Activated CD4-positive, alpha-beta T cell treated with anti-CD3 and anti-CD28 coated beads, Interleukin-2, amount 50 U/mL, for 1 hour (primary cell): ENCODE measurements around the gene ZKSCAN7.
"Not testable (repeated sequence)": the region's sequence is repeated elsewhere in the genome, so short reads cannot be mapped to it uniquely, and the experiment has no call there.

Source experiments
- DNase-seq: peaks from one replicate; pipeline ENCODE4 v3.0.0-alpha.2; 2020

Gene ZKSCAN7

DNA sequence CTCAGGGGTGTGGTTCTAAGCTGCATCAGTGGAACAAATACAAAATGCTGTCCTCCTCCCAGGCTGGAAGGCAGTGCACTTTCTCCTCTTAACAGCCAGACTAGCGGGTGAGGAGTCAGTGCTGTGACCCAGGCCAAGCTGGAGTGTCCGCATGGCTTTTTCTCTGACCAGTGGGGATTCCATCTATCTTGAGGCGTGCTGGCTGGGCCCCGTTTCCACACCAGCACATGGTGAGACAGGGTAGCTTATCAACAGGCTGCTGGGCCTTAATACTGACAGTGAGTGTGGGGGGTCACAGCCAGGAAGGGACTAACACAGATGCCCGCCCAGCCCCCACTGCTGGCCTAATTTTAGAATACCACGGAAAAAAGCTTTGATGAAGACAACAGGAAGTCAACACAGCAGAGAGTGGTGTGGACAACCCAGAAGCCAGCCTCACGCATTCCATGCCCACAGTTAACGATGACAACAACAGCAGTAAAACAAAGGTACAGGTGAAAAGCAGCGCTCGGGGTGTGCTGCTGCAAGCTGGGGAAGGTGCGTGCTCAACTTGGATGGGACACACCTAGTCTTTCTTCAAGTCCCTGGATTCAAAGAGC lies 22.5 kb downstream of the ZKSCAN7 start:
- not testable (repeated sequence) for DNase-seq

DNA sequence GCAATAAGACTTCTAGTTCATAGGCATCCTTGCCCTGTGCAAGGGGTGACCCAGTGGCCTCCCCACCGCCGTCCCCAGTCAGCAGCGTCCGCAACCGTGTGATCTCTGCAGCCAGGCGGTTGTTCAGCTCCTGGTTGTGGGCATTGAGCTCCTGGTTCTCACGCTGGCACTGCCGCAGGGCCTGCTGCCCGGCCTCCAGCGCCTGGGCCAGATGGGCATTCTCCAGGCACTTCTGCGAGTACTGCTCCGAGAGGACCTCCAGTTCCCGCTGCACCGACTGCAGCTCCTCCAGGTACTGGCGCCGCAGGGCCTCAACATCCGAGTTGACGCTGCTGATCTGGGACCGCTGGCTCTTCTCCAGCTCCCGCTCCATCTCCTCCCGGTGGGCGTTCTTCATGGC lies 23.3 kb downstream of the ZKSCAN7 start:
- DNase-seq: not testable (repeated sequence)

DNA sequence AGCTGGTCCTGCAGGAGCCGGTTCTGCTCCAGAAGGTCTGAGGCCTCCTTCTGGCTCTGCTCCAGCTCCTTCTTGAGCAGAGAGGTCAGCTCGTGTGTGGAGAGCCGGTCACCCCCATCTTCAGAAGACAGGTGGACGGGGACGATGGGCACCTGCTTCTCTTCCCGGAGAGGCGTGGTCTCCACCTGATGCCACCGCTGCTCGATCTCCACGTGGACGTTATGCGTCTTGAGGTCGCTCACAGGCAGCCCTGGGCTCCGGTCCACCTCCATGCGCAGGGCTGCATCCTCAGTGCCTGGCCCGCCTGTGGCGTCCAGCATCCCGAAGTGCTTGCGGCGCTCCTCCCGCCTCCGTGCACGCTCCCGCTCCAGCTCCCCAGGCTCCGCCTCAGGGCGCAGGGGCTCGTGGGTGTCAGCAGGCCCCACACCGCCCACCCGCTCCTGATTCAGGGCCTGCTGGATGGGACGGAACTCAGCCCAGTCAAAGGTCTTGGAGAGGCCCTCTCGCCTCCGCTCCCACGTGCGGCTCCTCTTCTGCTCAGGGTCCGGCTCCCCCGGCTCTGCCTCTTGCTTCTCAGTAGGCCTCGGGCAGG lies 24.0 kb downstream of the ZKSCAN7 start:
- not testable (repeated sequence) for DNase-seq

DNA sequence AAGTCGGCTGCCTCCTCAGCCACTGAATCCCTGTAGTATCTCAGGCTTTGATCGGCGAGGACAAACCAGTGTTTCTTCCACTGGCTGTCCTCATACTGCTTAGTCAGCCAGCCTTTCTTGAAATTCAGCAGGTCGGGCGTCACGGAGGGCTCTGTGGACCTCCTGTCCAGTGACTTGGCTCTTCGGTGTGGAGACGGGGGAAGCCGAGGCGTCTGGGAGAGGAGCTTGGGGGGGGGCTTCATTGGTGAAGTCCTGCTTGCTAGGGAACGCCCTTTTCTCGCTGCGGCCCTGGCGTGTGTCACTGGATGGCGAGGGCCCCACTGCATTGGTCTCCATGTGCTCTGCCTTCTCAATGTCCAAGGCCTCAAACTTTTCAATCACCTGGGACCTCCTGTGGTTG lies 24.8 kb downstream of the ZKSCAN7 start:
- DNase-seq: not testable (repeated sequence)

DNA sequence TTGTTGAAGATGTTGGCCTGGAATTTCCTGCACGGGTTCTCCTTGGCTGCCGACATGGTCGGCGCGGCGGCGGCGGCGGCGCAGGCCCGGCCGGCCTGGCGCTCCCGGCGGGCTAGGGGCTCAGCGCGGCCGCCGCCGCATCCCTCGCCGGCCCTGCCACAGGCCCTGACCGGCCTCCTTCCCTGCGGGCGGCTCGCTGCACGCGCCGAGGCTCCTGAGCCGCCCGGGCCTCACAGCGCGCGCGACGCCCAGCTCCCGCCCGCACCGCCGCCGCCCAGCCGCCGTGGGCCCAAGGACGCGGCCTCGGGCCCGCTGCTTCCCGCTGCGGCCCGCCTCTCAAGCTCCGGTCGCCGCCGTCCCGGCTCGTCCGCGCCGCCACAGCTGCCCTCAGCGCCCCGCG lies 26.0 kb downstream of the ZKSCAN7 start:
- not testable (repeated sequence) for DNase-seq

DNA sequence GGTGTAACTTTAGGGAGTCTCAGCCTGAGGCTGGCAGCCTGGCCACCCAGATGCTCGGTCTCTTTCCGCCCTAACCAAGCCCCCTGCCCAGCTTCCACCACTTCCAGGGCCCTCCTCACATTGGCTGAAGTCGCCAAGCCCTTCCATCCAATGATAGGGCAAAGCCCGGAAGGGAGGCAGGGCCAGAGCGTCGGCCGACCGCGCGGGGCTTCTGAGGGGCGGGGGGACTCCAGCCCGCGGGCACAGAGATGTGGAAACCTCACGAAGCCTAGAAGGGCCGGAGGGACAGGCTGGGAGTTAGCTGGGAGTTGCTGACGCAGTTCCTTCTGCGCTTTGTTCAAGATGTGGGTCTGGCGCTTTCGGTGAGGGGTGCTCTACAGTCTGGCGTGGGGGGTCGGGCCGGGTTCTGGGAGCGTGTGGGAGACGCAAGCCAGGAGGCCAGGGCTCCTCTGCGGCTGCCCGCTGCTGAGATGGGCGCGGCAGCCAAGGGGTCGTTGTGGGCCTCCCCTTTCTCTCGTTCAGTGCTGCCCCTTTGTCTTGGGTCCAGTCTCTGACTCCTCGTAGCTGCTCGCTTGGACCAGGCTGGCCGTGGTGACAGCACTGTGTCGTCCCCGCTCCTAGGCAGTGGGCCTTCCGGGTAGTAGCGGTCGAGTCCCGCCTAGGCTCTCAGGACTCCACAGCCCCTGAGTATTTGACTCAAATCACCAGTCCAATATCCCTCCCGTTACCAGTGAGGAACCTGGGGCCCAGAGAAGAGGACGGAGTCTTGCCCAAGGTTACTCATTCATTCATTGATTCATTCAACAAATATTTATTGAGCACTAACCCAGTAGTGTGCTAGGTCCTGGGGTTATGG lies 29.9 kb downstream of the ZKSCAN7 start, which contains the start of gene ZNF660:
Gene ZNF660, plus strand, starts transcription at position 319 of the 856 bp plus-strand sequence. CDS start 9,230 bp downstream, outside the sequence.
- DNase-seq: no peak

DNA sequence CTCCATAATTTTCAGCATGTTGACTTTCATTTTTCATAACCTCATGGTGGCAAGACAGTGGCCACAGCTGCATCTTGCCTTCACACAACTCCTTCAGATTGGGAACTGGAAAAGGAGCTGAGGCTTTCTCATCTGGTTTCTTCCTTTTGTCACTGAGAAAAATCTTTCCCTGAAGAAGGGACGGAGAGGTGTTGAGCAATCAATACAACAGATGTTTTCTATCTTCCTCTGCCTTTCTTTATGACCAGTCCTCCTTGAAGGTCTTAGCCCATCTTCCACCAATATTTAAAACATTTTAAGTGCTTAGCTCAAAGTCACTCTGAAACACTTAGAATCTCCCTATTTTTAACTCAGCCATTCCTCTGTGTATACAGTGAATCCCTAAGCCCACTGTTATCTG lies 41.6 kb downstream of the ZKSCAN7 start:
- DNase-seq: no peak

DNA sequence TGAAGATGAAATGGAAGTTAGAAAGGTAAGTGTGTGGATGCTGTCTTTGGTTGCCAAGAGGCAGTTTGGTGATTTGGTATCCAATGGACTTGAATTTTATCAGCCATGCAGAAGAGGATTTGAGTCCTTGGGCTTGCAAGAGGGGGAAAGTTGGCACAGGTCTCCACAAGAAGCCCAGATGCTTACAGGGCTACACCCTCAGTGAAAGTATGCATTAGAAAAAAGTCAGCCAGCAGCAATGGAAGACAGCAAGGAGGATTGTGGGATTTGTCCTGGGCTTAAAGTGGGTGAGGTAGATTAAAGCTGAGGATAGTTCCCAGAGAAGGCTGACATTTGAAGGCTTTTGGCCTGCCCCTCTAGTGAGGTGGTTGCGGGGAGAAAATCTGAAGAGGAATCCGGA lies 46.8 kb downstream of the ZKSCAN7 start:
- no peak for DNase-seq

DNA sequence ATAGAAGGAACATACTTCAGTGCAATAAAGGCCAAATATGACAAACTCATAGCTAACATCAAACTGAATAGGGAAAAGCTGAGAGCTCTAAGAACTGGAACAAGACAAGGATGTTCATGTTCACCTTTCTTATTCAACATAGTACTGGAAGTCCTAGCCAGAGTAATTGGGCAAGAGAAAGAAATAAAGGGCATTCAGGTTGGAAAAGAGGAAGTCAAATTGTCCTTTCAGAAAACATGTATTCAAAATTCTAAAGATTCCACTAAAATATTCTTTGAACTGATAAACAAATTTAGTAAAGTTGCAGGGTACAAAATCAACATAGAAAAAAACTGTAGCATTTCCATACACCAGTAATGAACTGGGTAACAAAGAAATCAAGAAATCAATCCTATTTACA lies 57.7 kb downstream of the ZKSCAN7 start:
- no peak for DNase-seq
